ENCODE data around the gene BRSK2.

The BRSK2 gene

GRCh38 chr11:1484695-1485503, 95.2 kb downstream of the BRSK2 start:
- no peak for DNase-seq

- no peak for DNase-seq
Measured at GRCh38 chr11:1485504-1485885, 95.8 kb downstream of the BRSK2 start.

GRCh38 chr11:1486054-1486825, 96.5 kb downstream of the BRSK2 start, which contains the start of gene MOB2:
TSS of gene MOB2 (minus strand) at chr11:1486779. CDS start at chr11:1486556, 223 bp downstream.
- DNase-seq, result no peak

- DNase-seq, result no peak
Measured at GRCh38 chr11:1487091-1487850, 97.5 kb downstream of the BRSK2 start.

GRCh38 chr11:1487851-1488574, 98.3 kb downstream of the BRSK2 start:
- DNase-seq, result no peak

- no peak for DNase-seq
Measured at GRCh38 chr11:1488575-1489180, 98.9 kb downstream of the BRSK2 start.

GRCh38 chr11:1490651-1491050, 100.9 kb downstream of the BRSK2 start:
- no peak for DNase-seq

- DNase-seq, result no peak
Measured at GRCh38 chr11:1491379-1491778, 101.6 kb downstream of the BRSK2 start.

- DNase-seq, result no peak
Measured at GRCh38 chr11:1493650-1494244, 104.0 kb downstream of the BRSK2 start.

- no peak for DNase-seq
Measured at GRCh38 chr11:1494650-1495049, 104.9 kb downstream of the BRSK2 start.

- DNase-seq, result no peak
Measured at GRCh38 chr11:1496091-1496760, 106.5 kb downstream of the BRSK2 start.

- DNase-seq, result no peak
Measured at GRCh38 chr11:1496761-1497095, 107.0 kb downstream of the BRSK2 start.

GRCh38 chr11:1497600-1497999, 107.9 kb downstream of the BRSK2 start:
- no peak for DNase-seq

- DNase-seq, result no peak
Measured at GRCh38 chr11:1498262-1498661, 108.5 kb downstream of the BRSK2 start.

GRCh38 chr11:1499261-1499890, 109.6 kb downstream of the BRSK2 start:
- no peak for DNase-seq

- no peak for DNase-seq
Measured at GRCh38 chr11:1499899-1500298, 110.2 kb downstream of the BRSK2 start.

- DNase-seq, result no peak
Measured at GRCh38 chr11:1500466-1501420, 111.0 kb downstream of the BRSK2 start.

GRCh38 chr11:1501421-1502167, 111.9 kb downstream of the BRSK2 start:
- DNase-seq, result no peak
